GM18499 (cell line): ENCODE data around the gene ATG4B.

Experiments
- ATAC-seq: cut with Tn5 transposase; IDR thresholded peaks from one replicate; pipeline ENCODE4 v1.9.1; 2021; ENCODE audit warnings: moderate number of reproducible peaks; ENCODE audit not compliant: insufficient read depth, unreplicated experiment

Gene ATG4B

DNA sequence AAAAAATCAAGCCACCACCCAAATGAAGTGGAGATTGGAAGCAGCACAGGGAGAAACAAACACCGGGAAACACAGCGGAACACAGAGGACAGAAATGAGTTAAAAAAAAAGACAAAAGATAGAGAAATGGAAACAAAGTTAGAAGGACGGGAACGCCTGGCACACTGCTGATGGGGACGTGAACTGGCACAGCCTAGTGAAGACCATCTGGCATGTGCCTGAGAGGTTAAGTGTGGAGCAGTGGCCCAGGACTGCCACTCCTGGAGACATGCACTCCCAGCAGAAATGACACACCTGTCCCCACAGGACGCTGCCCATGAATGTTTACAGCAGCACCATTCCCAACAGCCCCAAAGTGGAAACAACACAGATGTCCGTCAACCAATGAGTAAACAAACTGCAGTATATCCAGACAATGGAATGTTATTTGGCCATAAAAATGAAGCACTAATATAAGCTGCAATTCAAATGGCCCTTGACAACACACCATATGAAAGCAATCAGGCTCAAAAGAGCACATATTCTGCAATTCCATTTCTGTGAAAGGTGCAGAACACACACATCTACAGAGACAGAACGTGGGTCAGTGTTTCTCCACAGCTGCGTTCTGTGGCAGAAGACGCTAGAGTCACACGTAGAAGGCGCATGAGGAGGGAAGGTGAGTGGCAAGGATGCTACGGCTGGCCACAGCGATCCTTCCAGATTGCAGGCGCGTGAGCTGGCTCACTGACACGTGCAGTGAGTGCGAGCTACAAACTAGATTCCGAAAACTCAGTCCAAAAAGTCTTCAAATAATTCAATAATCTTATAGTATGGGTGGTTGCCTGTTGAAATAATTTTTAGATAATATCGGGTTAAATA, 25.1 kb upstream of the ATG4B start:
- ATAC-seq, result no peak

DNA sequence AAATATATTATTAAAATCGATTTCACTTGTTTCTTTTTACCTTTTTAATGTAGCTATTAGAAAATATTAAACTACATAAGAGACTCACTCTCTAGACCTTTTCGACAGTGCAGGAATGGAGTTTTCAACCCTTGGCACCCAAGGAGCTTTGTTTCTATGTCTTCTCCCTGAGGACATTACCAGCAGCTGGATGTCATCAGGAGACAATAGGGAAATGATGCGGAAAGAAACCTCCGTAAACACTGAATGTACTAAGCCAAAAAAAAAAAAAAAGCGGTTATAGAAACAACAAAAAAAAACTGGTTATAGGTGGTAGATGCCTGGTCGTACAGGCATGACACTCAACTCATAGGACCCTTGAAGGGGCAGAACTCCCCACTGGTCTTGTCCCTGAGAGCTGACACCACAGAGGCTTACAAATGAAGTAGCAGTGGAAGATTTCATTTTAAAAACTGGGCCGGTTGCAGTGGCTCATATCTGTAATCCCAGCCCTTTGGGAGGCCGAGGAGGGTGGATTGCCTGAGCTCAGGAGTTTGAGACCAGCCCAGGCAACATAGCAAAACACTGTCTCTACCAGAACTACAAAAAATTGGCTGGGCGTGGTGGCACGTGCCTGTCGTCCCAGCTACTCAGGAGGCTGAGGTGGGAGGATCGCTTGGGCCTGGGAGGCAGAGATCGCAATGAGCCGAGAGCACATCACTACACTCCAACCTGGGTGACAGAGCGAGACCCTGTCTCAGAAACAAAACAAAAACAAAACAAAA, 24.3 kb upstream of the ATG4B start:
- ATAC-seq, result no peak

DNA sequence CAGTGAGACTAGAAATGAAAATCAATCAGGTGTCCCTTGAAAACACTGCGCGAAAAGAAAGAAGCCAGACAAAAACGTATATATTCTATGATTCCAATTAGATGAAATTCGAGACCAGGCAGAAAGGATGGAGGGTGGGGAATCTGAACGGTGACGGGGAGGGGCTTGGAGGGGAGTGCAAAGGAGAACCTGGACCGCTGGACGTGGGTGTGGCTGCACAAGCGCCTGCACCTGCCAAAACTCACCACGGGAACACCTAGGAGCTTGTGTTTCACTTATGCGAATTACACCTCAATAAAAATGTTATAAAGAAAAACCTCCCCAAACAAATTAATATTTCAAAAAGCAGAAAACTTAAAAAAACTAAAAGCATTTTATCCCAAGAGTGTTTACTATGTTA, 22.5 kb upstream of the ATG4B start:
- no peak for ATAC-seq

DNA sequence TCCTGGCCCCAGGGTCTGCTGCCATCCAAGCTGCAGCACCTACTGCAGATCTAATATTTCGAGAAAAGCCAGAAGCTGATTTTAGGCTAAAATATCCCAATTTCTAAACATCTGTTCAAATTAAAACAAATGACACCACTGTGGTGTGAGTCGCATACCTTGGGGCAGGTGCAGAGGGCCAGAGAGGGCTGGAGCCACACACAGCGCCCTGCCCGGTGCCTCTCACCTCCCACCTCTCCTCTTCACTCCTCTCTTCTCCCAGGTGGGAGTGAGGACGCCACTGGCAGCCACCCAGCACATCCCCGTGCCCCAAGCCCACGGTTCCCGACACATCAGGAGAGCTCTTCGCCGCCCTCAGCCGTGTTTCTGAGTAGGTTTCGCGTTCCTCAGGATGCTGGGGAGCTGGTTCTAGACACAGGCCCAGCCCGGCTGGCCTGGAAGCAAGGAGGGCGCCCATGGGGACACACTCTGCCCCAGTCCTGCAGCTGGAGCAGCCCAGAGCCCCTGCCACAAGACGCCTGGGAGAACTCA, 21.9 kb upstream of the ATG4B start:
- no peak for ATAC-seq

DNA sequence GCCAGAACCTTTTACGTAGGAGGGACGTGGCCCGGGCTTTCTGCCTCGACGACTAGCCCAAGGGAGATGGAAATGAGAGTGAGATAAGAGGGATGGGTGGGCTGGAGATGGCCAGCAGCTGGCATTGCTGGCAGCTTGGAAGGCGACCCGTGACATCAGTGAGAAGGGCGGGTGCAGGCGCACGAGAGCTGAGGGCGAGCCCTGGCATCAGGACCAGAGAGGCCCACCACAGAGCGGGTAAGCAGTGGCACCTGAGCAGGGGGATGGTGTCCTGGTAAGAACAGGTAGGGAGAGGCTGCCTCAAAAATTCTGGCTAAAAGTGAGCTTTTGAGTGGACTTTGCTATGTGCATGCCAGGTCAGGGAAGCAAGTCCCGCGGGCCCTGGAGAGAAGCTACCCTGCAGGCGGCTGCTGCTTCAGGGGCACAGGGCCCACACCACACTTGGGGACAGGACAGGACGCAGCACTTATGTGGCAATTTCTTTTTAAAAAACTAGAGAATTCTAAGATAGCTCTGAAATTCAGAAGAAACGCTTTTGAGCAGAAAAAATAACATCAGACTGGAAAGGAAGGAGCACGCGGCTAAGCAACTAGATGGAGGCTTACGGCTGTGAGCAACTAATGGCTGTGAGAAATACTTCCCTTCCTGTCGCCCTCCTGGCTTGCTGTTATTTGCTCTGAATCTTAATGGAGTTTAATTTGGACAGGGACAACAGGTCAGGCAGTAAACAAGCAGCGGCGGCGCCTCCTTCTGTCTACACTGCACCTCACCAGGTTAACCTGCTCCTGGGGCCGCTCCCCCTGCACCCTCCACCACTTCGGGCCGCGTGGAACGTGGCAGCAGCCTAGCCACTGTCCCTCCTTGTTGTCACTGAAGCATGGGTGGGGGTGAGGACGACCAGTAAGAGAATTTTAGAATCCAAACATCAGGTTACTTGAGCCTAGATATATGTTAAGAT, 21.0 kb upstream of the ATG4B start:
- ATAC-seq, result no peak

DNA sequence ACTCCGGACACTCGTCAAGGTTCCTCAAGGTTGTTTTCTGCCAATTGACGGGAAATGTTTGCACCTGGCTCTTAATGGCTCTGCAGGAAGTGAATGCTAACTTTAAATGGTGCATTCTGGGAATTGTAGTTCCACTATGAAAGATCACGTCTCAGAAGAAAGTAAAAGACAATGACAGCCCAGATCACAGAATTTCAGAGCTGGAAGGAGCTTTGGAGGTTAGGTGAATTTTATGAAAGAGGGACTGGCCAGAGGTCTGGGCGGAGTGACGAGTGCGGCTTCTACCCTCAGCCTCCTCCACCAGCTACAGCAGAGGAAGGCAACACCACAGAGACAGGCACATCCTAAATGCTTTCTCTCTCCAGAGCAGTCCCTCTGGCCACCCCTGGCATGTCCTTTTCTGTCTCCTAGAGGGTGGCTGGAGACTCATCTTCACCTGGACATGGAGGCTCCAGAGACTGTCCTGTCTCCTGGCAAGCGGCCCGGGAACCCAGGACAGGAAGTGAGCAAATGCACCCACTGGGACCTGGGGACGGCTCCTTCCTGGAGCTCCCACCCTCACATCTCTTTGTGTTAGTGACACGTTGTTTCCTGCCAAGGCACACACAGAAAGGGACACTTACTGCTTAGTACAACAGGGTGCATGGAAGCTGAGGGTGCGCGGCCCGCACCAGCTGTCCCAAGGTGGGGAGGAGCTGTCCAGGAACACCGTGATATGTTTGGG, 19.9 kb upstream of the ATG4B start:
- no peak for ATAC-seq

DNA sequence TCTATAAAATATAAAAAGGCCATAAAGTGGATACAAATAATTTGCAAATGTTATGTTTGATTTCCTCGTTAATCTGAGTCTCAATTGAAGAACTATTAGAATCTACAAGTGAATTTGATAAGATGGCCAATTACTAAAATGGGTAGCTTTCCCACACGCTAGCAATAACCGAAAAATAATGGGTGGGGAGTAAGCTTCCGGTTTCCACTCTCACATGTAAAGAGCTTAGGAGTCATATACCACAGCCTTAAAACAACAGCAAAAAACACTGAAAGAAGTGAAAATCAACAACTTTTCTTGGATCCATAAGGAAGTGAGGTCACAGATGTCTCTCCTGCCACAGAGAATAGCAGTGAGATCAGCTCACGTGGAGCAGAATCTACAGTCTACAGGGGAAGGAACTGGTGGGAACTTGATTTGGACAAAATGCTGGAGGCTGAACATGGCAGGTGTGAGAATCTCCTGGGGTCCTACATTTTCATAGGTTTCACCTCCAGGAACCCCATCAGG, 19.1 kb upstream of the ATG4B start:
- no peak for ATAC-seq

DNA sequence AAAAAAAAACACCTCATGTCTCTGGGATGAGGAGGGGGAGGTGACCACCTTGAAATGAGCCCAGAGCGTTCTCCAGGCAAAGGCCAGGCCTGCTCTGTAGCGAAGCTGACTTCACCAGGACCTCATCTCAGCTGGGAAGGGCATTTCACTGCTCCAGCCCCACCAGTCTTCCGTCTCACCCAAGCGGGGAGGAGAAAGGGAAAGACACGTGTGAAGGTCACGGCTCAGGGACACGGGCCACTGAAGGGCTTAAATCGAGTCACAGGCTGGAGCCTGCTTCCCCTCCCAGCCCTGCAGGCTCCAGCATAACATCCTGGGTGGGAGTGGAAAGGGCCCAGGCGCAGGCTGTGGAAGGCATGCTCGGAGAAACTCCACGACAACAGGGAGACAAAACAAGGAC, 18.7 kb upstream of the ATG4B start:
- ATAC-seq, result no peak

DNA sequence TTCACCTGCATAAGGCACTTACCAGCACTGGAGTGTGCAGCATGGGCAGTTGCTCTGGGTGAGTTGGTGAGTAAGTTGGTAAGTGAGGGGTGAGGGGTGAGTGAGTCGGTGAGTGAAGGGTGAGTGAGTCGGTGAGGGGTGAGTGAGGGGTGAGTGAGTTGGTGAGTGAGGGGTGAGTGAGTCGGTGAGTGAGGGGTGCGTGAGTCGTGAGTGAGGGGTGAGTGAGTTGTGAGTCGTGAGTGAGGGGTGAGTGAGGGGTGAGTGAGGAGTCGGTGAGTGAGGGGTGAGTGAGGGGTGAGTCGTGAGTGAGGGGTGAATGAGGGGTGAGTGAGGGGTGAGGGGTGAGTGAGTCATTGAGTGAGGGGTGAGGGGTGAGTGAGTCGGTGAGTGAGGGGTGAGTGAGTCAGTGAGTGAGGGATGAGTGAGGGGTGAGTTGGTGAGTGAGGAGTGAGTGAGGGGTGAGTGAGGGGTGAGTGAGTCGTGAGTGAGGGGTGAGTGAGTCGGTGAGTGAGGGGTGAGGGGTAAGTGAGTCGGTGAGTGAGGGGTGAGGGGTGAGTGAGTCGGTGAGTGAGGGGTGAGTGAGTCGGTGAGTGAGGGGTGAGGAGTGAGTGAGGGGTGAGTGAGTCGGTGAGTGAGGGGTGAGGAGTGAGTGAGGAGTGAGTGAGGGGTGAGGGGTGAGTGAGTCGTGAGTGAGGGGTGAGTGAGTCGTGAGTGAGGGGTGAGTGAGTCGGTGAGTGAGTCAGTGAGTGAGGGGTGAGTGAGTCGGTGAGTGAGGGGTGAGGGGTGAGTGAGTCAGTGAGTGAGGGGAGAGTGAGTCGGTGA, 17.7 kb upstream of the ATG4B start:
- ATAC-seq, result no peak

DNA sequence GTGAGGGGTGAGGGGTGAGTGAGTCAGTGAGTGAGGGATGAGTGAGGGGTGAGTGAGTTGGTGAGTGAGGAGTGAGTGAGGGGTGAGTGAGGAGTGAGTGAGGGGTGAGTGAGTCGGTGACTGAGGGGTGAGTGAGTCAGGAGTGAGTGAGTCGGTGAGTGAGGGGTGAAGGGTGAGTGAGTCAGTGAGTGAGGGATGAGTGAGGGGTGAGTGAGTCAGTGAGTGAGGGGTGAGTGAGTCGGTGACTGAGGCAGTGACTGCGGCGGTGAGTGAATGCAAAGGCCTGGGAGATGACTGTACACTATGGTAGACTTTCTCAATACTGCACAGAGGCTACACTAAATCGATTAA, 17.1 kb upstream of the ATG4B start:
- ATAC-seq, result no peak

DNA sequence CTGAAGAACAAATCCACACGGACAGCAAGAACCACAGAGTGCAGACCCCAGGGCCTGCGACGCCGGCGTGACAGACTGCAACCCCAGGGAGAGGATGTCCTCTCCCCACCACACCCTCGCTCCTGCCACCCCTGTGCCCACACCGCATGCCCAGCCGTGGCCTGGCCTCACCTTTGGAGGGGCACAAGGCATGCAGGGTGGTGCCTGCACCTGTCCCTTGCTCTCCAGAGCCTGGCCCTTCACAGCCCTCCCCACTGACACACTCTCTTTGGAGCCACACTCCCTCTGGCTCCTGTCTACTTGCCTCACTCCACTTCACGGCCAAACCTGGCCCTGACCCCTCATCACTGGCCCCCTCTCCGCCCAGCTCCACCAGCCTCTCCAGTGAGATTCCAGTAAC, 9.8 kb upstream of the ATG4B start:
- ATAC-seq, result no peak

DNA sequence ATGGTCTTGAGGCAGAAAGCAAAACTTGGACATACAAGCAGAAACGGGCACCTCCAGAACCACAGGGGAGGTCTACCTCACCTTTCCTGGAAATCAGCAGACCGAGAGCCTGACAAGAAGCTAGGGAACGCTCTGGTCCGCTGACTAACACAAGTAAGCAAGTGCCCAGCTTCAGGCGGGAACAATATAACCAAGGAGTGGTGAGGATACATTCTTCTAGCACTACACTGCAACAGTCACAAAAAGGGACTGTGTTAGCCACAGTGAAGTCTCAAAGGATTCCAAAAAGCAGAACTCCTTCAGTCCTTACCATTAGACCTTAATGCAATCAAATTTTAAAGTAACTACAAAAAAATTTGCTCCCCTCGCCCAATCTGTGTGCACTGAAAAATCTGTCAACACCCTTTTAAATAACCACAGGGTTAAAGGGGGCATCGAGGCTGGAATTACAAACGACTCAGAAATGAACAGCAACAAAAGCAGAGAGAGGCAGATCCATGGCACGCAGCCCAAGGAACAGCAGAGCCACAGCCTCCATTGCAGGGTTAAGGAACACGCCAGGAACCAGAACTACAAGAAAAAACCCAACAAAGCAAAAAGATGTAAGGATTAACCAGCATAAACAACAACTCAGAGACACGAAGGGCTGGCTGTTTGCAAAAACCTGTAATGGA, 7.6 kb upstream of the ATG4B start:
- no peak for ATAC-seq

DNA sequence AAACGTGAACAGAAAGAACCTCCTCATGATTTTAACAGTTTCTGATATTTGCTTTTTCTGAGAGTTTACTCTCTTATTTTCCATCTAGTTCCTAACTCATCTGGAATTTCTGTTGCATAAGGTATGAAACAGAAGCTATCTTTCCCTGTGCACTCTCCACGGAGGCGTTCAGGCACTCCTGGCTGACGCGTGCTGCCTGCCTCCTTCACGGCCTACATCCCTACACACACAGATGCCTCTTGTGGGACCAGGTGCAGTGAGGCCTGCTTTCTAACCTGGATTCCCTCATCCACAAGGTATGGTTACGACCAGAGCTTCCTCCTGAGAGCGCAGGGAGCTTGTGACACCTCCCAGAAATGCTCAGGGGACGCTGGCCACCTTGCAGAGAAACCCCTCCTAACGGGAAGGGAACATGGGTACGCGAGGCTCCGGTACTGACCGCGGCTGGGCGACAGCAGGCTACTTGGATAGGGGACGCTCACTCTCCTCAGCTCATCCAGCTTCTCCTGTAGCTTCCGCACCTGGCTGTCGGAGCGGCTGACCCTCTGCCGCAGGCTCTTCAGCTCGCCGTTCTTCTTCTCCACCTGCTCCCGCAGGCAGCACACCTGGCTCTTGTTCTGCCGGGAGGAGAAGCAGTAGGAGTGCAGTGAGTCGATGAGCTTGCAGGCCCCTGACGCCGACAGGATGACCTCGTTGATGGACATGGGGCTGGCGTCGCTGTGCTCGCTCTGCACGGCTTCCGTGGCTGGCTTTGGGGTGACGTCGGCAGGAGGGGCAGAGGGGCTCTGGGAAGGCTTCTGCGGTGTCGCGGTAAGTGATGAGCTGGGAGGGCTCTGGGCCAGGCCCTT, 4.8 kb upstream of the ATG4B start:
- no peak for ATAC-seq

DNA sequence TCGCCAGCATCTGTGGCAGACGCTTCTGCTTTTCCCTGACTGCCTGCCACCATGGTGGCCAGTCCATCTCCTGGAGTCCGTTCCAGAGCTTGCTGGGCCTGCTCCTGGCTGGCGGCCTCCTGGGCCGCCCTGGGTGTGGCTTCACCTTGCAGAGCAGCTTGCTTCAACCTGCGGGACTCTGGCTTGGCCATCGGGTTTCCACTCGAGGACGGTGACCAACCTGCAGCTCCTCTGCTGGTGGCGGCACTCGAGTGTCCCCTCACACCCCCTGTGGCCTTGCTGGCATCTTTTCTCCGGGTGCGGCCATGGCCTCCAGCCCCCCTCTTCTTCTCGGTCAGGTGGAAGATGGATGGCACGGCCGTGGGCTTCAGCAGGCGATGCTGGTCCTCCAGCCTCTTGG, 3.9 kb upstream of the ATG4B start:
- ATAC-seq, result no peak

DNA sequence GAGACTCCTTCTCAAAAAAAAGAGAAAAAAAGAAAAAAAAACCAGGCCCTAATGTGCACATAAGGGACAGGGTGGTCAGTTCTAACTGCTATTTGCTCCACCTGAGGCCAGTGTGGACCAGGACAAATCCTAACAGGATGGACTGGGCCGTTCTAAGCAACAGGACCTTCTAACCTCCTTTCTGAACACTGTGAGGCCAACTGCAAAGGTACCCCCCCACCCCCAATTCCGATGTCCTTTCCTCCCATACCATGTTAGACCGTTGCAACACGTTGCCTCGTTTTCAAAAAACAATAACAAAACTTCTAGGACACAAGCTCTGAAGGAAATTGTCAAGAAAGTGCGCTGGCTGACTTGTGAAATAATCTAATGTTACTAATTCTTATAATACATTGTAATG, 1.7 kb upstream of the ATG4B start:
- no peak for ATAC-seq

DNA sequence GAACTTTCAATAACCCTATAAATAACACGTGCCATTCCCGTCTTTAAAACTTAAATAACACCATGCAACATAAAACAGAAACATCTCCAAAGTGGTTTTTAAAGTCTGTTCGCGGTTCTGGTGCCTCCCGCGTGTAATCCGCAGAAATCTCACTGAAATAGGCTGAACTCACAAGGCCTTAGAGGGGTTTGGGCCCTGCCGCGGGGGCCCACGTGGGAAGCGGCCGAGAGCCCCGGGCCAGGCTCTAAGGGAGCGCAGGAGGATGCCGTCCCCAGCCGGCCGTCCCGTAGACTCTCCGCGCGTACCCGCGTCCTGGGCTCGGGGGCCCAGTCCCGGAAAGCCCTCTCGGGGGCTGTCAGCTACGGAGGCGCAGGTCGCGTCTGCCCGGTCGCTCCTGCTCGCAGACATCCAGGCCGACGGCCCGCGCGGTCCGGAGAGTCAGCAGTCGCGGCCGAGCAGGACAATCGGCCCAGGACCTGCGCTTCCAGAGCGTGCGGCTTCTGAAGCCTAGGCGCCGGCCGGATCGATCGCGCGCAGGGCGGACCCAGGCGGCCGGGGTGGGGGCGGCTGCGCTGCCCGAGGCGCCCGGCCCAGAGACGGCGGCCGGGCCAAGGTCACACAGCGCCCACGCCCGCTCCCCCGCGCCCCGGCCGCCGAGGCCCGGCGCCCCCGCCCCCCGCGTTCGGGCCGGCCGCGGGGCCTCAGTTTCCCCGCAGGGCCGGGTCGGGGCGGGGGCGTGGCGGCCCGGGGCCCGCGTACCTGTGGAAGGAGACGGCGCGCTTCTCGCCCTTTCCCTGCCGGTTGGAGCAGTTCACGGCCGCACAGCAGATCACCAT, 1.1 kb upstream of the ATG4B start:
- no peak for ATAC-seq
